Measurements from ENCODE around the gene KSR1. TPM values are rescaled to one million over a fixed set of nuclear protein-coding genes. Genes with fewer than 3 reads are reported as not detected.

KSR1 gene
- total RNA-seq, 1 experiment from 2014 or later, result 21.7 TPM

DNA sequence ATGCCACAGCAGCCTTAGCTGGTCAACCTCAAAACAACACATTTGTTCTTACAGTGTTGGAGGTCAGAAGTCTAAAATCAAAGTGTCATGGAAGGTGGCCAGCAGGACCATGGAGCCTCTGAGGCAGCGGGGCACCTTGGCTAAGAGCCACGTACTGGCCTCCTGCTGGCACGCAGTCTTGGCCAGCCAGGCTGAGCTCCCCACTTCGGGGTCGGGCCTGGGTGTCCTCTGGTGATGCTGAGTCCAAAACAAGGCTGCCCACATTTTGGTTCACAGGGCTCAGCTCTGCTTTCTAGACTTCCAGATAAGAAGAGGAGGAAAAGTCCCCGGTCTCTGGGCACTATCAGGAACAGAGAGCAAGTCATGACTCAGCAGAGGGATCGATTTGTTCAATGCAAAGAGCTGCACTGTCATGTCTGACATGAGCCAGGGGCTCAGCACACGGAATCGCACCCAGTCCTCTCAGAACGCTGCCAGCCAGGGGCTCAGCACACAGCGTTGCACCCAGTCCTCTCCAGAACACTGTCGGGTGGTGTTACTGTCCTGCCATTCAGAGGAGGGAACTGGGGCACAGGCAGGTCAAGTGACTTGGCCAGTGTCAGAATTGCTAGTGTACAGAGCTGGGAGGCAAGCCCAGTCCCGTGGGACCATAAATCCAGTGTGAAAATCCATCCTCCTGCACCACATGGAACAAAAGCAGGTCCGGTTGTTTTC, 177.2 kb downstream of the KSR1 start:
- Histone ChIP-seq H3K9me3 (ENCODE audit: control insufficient read depth, insufficient read depth, low read depth, low read length) (no peaks in the 10 kb centered on the region), H3K27me3 (ENCODE audit: control insufficient read depth, insufficient read depth, low read length) (no peaks in the 10 kb centered on the region), H3K4me3 (ENCODE audit: low read depth in 2 of 2, low read length in 2 of 2) (no peak overlapping the region), H3K27ac (ENCODE audit: low read length) (no peak overlapping the region), H3K4me1 (ENCODE audit: control insufficient read depth, insufficient read depth, low read length) (no peaks in the 10 kb centered on the region), H3K36me3 (ENCODE audit: control insufficient read depth, insufficient read depth, low read length) (no peaks in the 10 kb centered on the region)
- ChIA-PET POLR2A (no interaction called here), CTCF (interaction anchor here (0.6 kb wide), 2 partner anchors 23 to 67 kb away, joined by 3 to 7 read pairs; no protein-coding TSS in a partner anchor)
- ATAC-seq, result no peak
- no peak for DNase-seq (ENCODE audit: low read depth, low spot score)
- intact Hi-C loops (cut with micrococcal nuclease; ENCODE audit: unreplicated experiment) (no loop called here), in situ Hi-C loops (cut with HindIII; ENCODE audit: low pct_unique_long_range_greater_than_20kb, low sequenced_read_pairs) (no loop called here)
- BruUV-seq (replicated peaks), result no TSS peak
- TF ChIP-seq TCF7L2 (IDR thresholded peaks at IDR 0.05; ENCODE audit: low read depth, low read length) (no peak), SIN3A (IDR thresholded peaks at IDR 0.05; ENCODE audit: borderline replicate concordance, insufficient read depth, low read depth, low read length) (no peak), POLR2AphosphoS5 (IDR thresholded peaks at IDR 0.05; ENCODE audit: low read depth, low read length) (no peak)
- TF ChIP-seq, protein P1, sequence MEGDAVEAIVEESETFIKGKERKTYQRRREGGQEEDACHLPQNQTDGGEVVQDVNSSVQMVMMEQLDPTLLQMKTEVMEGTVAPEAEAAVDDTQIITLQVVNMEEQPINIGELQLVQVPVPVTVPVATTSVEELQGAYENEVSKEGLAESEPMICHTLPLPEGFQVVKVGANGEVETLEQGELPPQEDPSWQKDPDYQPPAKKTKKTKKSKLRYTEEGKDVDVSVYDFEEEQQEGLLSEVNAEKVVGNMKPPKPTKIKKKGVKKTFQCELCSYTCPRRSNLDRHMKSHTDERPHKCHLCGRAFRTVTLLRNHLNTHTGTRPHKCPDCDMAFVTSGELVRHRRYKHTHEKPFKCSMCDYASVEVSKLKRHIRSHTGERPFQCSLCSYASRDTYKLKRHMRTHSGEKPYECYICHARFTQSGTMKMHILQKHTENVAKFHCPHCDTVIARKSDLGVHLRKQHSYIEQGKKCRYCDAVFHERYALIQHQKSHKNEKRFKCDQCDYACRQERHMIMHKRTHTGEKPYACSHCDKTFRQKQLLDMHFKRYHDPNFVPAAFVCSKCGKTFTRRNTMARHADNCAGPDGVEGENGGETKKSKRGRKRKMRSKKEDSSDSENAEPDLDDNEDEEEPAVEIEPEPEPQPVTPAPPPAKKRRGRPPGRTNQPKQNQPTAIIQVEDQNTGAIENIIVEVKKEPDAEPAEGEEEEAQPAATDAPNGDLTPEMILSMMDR (IDR thresholded peaks at IDR 0.05), result no peak
- TF ChIP-seq, protein P2, sequence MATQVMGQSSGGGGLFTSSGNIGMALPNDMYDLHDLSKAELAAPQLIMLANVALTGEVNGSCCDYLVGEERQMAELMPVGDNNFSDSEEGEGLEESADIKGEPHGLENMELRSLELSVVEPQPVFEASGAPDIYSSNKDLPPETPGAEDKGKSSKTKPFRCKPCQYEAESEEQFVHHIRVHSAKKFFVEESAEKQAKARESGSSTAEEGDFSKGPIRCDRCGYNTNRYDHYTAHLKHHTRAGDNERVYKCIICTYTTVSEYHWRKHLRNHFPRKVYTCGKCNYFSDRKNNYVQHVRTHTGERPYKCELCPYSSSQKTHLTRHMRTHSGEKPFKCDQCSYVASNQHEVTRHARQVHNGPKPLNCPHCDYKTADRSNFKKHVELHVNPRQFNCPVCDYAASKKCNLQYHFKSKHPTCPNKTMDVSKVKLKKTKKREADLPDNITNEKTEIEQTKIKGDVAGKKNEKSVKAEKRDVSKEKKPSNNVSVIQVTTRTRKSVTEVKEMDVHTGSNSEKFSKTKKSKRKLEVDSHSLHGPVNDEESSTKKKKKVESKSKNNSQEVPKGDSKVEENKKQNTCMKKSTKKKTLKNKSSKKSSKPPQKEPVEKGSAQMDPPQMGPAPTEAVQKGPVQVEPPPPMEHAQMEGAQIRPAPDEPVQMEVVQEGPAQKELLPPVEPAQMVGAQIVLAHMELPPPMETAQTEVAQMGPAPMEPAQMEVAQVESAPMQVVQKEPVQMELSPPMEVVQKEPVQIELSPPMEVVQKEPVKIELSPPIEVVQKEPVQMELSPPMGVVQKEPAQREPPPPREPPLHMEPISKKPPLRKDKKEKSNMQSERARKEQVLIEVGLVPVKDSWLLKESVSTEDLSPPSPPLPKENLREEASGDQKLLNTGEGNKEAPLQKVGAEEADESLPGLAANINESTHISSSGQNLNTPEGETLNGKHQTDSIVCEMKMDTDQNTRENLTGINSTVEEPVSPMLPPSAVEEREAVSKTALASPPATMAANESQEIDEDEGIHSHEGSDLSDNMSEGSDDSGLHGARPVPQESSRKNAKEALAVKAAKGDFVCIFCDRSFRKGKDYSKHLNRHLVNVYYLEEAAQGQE (IDR thresholded peaks at IDR 0.05; ENCODE audit: insufficient read depth in 1 of 2, low read depth in 2 of 2, low read length in 1 of 2), result no peak

DNA sequence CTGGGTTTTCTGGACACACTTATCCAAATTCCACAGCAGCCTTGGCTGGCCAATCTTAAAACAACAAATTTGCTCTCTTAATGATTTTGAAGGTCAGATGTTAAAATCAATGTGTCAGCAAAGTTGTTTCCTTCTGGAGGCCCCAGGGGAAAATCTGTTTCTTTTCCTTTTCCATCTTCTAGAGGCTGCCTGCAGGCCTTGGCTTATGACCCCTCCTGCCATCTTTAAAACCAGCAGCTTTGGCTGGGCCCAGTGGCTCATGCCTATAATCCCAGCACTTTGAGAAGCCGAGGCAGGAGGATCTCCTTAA, 177.7 kb downstream of the KSR1 start:
- no peaks in the 10 kb centered on the region for H3K27me3 ChIP-seq (ENCODE audit: control insufficient read depth, insufficient read depth, low read length)
- BruUV-seq (replicated peaks), result no TSS peak
- TF ChIP-seq, protein P1 (IDR thresholded peaks at IDR 0.05), result no peak
- TF ChIP-seq, protein P2 (IDR thresholded peaks at IDR 0.05; ENCODE audit: insufficient read depth in 1 of 2, low read depth in 2 of 2, low read length in 1 of 2), result no peak
- TF ChIP-seq SIN3A (IDR thresholded peaks at IDR 0.05; ENCODE audit: borderline replicate concordance, insufficient read depth, low read depth, low read length) (no peak), POLR2AphosphoS5 (IDR thresholded peaks at IDR 0.05; ENCODE audit: low read depth, low read length) (no peak), TCF7L2 (IDR thresholded peaks at IDR 0.05; ENCODE audit: low read depth, low read length) (no peak)
- no peaks in the 10 kb centered on the region for H3K9me3 ChIP-seq (ENCODE audit: control insufficient read depth, insufficient read depth, low read depth, low read length)
- no peaks in the 10 kb centered on the region for H3K36me3 ChIP-seq (ENCODE audit: control insufficient read depth, insufficient read depth, low read length)
- CTCF ChIA-PET, result interaction anchor here (0.6 kb wide), 1 partner anchor 66 kb away, joined by 7 read pairs; no protein-coding TSS in a partner anchor
- no peak overlapping the region for H3K27ac ChIP-seq (ENCODE audit: low read length)
- POLR2A ChIA-PET, result no interaction called here
- intact Hi-C loops (cut with micrococcal nuclease; ENCODE audit: unreplicated experiment), result no loop called here
- in situ Hi-C loops (cut with HindIII; ENCODE audit: low pct_unique_long_range_greater_than_20kb, low sequenced_read_pairs), result no loop called here
- H3K4me3 ChIP-seq (ENCODE audit: low read depth in 2 of 2, low read length in 2 of 2), result no peak overlapping the region
- no peaks in the 10 kb centered on the region for H3K4me1 ChIP-seq (ENCODE audit: control insufficient read depth, insufficient read depth, low read length)
- ATAC-seq, result no peak
- DNase-seq (ENCODE audit: low read depth, low spot score), result no peak

Data from Panc1 (cell line).